Measurements from ENCODE around the gene ARFGAP3.

ARFGAP3 gene

DNA sequence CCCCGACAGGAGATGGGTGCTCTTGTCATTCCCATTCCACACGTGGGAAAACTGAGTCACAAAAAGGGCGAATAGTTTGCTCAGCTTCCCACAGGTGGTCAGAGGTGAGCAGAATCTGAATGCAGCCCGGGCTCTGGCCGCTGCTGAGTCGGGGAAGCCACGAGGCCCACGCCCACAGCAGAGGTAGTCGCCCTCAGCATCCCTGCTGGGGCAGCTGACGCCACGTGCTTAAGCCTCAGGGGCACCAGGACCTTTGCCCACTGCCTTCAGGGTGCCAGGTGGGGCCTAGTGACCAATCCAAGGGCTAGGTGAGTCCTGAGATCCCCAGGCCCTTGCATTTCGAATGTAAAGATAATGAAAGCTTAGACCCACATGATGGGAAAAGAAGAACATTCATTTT is 24.2 kb upstream of the ARFGAP3 start:
- ChIA-PET CTCF (interaction anchor here (1.4 to 1.6 kb wide), 2 partner anchors 12 to 14 kb away, joined by 3 read pairs; no protein-coding TSS in a partner anchor), POLR2A (no interaction called here)
- no peak overlapping the region for H3K4me3 ChIP-seq (ENCODE audit: low read depth, low read length)
- DNase-seq (ENCODE audit: low read depth, low spot score) = no peak
- TF ChIP-seq, protein P1, sequence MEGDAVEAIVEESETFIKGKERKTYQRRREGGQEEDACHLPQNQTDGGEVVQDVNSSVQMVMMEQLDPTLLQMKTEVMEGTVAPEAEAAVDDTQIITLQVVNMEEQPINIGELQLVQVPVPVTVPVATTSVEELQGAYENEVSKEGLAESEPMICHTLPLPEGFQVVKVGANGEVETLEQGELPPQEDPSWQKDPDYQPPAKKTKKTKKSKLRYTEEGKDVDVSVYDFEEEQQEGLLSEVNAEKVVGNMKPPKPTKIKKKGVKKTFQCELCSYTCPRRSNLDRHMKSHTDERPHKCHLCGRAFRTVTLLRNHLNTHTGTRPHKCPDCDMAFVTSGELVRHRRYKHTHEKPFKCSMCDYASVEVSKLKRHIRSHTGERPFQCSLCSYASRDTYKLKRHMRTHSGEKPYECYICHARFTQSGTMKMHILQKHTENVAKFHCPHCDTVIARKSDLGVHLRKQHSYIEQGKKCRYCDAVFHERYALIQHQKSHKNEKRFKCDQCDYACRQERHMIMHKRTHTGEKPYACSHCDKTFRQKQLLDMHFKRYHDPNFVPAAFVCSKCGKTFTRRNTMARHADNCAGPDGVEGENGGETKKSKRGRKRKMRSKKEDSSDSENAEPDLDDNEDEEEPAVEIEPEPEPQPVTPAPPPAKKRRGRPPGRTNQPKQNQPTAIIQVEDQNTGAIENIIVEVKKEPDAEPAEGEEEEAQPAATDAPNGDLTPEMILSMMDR (IDR thresholded peaks at IDR 0.05; ENCODE audit: insufficient read depth, low read length, missing control alignments) = no peak

DNA sequence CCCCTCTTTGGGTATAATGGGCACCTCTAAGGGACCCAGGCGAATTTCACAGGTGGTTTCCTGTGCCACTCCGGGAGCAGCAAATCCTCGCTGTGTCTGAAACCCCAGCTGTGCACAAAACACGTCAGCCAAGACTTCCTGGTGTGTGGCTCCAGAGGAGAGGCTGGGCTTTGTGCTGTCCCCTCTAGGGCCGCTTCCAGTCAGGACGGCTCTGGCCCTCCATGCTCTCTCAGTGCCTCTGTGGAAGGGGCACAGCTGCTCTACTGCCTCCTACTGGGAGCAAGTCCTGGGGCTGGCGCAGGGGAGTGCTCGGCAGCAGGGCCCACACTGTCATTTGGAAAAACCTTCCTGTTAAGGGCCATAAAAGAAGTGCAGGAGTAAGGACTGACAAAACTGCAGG is 23.7 kb upstream of the ARFGAP3 start:
- no peak for DNase-seq (ENCODE audit: low read depth, low spot score)
- TF ChIP-seq, protein P1 (IDR thresholded peaks at IDR 0.05; ENCODE audit: insufficient read depth, low read length, missing control alignments) = no peak
- no peak overlapping the region for H3K4me3 ChIP-seq (ENCODE audit: low read depth, low read length)
- POLR2A ChIA-PET = no interaction called here
- CTCF ChIA-PET = interaction anchor here (1.4 to 1.6 kb wide), 2 partner anchors 12 to 14 kb away, joined by 3 read pairs; no protein-coding TSS in a partner anchor

DNA sequence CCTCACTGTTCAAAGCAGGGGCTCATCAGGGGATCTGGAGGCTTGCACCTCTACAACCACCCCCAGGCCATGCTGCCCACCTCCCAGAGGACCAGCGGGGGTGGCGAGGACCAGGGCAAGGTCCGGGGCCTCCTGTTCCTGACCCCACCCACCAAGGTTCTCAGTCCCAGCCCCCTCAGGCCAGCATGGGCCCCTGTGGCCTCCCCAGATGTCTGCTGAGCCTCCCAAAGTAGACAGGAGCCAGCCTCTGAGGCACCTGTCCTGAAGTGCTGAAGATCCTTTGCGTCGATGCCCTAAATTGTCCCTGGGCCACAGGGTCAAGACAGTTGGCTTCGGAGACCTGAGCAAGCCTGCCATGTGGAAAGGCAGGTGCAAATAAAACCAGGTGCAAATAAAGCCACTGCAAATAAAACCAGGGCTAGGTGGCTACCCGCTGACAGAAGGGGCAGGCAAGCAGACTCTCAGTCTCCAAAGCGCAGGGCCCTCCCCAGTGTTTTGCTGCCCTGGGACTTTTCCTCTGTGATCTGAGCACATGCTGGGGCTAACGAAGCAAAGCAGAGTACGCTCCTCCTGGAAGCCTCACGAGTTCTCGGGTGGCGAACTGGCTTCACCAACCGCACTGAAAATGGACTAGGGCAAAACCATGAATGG is 22.4 kb upstream of the ARFGAP3 start:
- POLR2A ChIA-PET = interaction anchor here (0.6 kb wide), 1 partner anchor 211 kb away, joined by 3 read pairs; no protein-coding TSS in a partner anchor
- CTCF ChIA-PET = interaction anchor here (1.0 to 1.6 kb wide), 2 partner anchors 9 to 11 kb away, joined by 3 read pairs; no protein-coding TSS in a partner anchor
- H3K4me3 ChIP-seq (ENCODE audit: low read depth, low read length) = no peak overlapping the region
- TF ChIP-seq, protein P1 (IDR thresholded peaks at IDR 0.05; ENCODE audit: insufficient read depth, low read length, missing control alignments) = no peak
- no peak for DNase-seq (ENCODE audit: low read depth, low spot score)

DNA sequence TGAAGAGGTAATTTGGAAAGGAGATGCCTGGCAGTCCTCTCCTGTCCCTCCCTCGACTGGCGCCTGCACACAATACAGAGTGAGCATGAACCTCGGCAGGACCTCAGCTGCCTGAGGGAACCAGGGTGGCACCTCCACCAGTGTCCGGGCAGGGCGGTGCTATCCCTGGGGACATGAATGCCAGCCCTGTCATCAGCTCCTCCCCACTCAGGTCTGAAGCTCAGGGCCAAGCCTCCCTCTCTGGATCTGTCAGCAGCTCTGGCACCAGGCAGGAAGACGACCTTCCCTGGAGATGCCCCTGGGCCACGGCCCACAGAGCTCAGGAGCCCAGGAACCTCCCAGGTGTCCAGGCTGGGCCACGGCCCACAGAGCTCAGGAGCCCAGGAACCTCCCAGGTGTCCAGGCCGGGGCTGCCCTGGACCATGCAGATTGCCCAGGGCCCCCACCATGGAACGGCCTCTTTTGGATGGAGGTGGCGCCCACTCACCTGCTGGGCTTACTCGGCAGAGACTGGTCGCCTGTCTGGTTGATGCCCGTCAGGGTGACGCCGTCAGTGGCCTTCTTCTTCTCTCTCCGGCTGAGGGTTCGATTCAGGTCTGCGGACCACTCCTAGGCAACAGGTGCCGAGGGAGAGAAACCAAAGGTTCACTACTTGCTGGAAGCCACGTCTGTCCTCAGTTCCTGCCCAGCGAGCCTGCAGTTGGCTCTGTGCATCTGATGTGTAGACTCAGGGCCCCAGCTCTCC is 21.7 kb upstream of the ARFGAP3 start:
- TF ChIP-seq, protein P1 (IDR thresholded peaks at IDR 0.05; ENCODE audit: insufficient read depth, low read length, missing control alignments) = no peak
- DNase-seq (ENCODE audit: low read depth, low spot score) = no peak
- H3K4me3 ChIP-seq (ENCODE audit: low read depth, low read length) = no peak overlapping the region
- CTCF ChIA-PET = no interaction called here
- POLR2A ChIA-PET = interaction anchor here (0.6 kb wide), 1 partner anchor 211 kb away, joined by 3 read pairs; no protein-coding TSS in a partner anchor

DNA sequence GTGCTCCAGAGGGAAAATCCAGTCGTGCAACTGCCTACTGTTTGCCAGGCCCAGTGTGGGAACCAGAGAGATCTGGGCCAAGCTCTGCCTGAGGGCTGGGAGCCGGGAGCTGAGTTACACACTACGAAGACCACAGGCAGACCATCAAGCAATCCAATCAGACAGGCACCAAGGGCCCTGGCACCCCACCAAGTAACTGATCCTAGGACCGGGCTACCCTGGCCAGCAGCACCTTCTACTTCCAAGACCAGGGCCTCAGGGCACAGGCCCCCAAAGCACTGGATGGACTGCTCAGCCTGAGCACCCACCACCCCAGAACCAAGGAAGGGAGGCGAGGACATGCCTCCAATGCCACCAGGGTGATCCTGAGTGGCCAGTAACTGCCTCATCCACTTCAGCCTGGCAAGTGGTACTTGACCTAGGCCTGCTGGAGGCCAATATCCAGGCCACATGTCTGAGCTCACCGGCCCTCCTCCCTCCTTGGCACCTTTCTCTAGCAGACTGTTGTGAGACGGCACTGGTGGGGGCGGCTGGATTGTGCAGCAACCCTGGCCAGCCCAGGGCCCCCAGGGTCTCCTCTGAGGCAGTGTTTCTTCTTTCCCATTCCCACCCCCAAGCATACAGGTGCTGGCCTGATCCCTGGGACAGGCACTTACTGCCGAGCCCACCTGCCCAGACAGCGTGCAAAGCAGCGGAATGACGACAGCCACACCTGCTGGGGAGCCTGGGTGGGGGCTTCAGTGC is 20.7 kb upstream of the ARFGAP3 start:
- H3K4me3 ChIP-seq (ENCODE audit: low read depth, low read length) = no peak overlapping the region
- ChIA-PET POLR2A (no interaction called here), CTCF (interaction anchor here (1.0 to 1.8 kb wide), 2 partner anchors 10 to 58 kb away, joined by 3 to 7 read pairs; no protein-coding TSS in a partner anchor)
- no peak for DNase-seq (ENCODE audit: low read depth, low spot score)
- TF ChIP-seq, protein P1 (IDR thresholded peaks at IDR 0.05; ENCODE audit: insufficient read depth, low read length, missing control alignments) = no peak
